ENCODE data around the gene APOBR.

APOBR gene

DNA sequence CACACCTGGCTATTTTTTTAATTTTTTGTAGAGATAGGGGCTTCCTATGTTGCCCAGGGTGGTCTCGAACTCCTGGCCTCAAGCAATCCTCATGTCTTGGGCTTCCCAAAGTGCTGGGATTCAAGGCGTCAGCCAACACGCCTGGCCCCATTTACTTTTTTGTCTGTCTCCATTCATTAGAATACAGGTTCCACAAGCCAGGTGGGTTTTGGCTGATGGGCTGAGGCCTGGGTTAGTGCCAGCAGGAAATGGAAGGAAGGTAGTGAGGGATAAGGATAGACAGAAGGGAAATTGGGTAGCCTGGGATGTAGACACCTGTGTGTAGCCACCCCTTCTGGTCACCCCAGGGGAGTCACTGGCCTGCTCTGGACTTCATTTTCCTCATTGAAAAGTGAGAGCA is 16.6 kb downstream of the APOBR start:
- DNase-seq (ENCODE audit: insufficient read length, low spot score), result no peak
- FAIRE-seq, result no peak
- TF ChIP-seq POLR2AphosphoS5 (IDR thresholded peaks at IDR 0.05; ENCODE audit: low read depth, low read length), result no peak
- no peak for TF ChIP-seq TAF1 (IDR thresholded peaks at IDR 0.05; ENCODE audit: low read depth, low read length)
- TF ChIP-seq POLR2A (IDR thresholded peaks at IDR 0.05; ENCODE audit: low read depth, low read length), result no peak
- TF ChIP-seq SPI1 (IDR thresholded peaks at IDR 0.05; ENCODE audit: low read depth, low read length), result no peak
- no peak for TF ChIP-seq POU2F2 (IDR thresholded peaks at IDR 0.05; ENCODE audit: low read depth, low read length)
- no peak for TF ChIP-seq PAX5 (IDR thresholded peaks at IDR 0.05; ENCODE audit: insufficient read depth, low read length, severe bottlenecking)

DNA sequence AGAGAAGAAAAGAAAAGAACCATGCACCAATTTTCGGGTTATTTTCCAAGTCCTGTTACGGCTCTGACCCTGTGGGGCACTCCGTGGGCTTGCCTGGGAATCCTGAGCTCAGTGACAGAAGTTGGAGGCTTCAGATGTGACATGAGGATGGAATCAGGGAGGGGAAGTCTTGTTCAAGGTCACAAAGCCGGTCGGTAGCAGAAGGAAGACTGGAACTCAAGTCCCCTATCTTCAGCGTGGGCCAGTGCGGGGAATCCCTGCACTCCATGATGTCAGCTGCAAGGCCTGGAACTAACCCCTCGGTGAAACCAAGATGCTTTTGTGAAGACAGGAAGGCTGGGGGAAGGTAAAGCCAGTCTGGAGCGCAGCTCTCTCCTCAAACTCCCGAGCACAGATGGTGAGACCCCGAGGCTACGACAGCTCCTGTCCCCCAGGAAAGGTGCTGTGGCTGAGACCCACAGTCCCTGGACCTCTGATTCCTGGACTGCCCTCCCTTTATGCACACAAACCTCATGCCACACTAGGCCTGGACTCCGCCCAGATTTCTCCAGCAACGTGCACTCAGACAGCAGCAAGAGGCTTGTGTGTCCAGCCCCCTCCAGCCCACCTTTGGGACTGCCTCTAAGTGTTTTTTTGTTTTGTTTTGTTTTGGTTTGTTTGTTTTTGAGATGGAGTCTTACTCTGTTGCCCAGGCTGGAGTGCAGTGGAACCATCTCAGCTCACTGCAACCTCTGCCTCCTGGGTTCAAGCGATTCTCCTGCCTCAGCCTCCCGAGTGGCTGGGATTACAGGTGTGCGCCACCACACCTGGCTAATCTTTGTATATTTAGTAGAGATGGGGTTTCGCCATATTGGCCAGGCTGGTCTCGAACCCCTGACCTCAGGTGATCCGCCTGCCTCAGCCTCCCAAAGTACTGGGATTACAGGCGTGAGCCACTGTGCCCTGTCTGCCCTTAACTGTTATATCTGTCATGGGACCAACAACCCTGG is 17.7 kb downstream of the APOBR start:
- TF ChIP-seq TAF1 (IDR thresholded peaks at IDR 0.05; ENCODE audit: low read depth, low read length), result no peak
- TF ChIP-seq POU2F2 (IDR thresholded peaks at IDR 0.05; ENCODE audit: low read depth, low read length), result no peak
- no peak for TF ChIP-seq POLR2A (IDR thresholded peaks at IDR 0.05; ENCODE audit: low read depth, low read length)
- no peak for TF ChIP-seq SPI1 (IDR thresholded peaks at IDR 0.05; ENCODE audit: low read depth, low read length)
- no peak for TF ChIP-seq PAX5 (IDR thresholded peaks at IDR 0.05; ENCODE audit: insufficient read depth, low read length, severe bottlenecking)
- no peak for TF ChIP-seq POLR2AphosphoS5 (IDR thresholded peaks at IDR 0.05; ENCODE audit: low read depth, low read length)
- no peak for DNase-seq (ENCODE audit: insufficient read length, low spot score)
- no peak for FAIRE-seq

DNA sequence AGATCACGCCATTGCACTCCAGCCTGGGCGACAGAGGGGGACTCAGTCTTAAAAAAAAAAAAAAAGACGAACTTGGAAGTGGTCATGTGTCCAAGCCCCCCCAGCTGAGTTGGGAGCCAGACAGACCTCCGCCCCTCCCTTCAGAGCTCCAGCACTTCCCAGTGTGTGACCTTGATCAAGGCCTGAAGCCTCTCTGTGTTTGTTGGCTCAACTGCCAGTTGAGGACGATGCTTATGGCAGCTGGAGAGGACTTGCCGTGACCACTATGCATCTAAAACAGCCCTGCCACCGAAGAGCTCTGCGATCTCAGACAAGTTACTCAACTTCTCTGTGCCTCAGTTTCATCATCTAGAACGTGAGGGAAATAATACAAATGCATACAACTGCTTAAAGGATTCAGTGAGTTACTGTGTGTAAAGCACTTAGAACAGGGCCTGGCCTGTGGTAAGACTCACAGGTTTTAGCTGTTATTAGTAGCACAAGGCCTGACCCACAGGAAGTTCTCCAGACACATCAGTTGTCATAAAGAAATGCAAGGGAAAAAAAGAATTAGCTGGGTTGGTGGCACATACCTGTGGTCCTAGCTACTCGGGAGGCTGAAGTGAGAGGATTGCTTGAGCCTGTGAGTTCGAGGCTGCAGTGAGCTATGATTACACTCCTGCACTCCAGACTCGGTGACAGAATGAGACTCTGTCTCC is 19.2 kb downstream of the APOBR start:
- FAIRE-seq, result no peak
- TF ChIP-seq TAF1 (IDR thresholded peaks at IDR 0.05; ENCODE audit: low read depth, low read length) (no peak), POLR2AphosphoS5 (IDR thresholded peaks at IDR 0.05; ENCODE audit: low read depth, low read length) (no peak), PAX5 (IDR thresholded peaks at IDR 0.05; ENCODE audit: insufficient read depth, low read length, severe bottlenecking) (no peak), SPI1 (IDR thresholded peaks at IDR 0.05; ENCODE audit: low read depth, low read length) (no peak), POLR2A (IDR thresholded peaks at IDR 0.05; ENCODE audit: low read depth, low read length) (no peak), POU2F2 (IDR thresholded peaks at IDR 0.05; ENCODE audit: low read depth, low read length) (no peak)
- no peak for DNase-seq (ENCODE audit: insufficient read length, low spot score)

DNA sequence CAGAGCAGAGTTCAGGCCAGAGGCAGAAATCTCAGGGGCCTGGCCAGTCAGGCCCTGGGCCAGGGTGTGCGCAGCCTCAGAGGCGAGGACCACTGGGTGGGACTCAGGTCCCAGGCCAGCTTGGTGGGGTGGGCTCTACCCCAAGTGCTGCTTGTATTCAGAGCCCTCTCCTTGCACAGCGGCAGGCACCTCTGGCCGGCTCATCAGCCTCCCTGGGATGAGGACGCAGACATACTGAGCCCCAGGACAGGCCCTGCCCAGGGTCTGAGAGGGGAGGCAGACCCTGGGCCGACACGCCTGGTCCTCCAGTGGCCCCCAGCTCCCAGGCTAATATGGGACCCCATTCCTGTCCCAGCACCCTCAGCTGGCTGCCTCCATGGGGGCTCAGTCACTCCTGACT is 19.8 kb downstream of the APOBR start:
- no peak for TF ChIP-seq SPI1 (IDR thresholded peaks at IDR 0.05; ENCODE audit: low read depth, low read length)
- TF ChIP-seq PAX5 (IDR thresholded peaks at IDR 0.05; ENCODE audit: insufficient read depth, low read length, severe bottlenecking), result no peak
- no peak for TF ChIP-seq TAF1 (IDR thresholded peaks at IDR 0.05; ENCODE audit: low read depth, low read length)
- no peak for TF ChIP-seq POLR2AphosphoS5 (IDR thresholded peaks at IDR 0.05; ENCODE audit: low read depth, low read length)
- no peak for TF ChIP-seq POLR2A (IDR thresholded peaks at IDR 0.05; ENCODE audit: low read depth, low read length)
- TF ChIP-seq POU2F2 (IDR thresholded peaks at IDR 0.05; ENCODE audit: low read depth, low read length), result no peak
- no peak for DNase-seq (ENCODE audit: insufficient read length, low spot score)
- FAIRE-seq, result no peak

DNA sequence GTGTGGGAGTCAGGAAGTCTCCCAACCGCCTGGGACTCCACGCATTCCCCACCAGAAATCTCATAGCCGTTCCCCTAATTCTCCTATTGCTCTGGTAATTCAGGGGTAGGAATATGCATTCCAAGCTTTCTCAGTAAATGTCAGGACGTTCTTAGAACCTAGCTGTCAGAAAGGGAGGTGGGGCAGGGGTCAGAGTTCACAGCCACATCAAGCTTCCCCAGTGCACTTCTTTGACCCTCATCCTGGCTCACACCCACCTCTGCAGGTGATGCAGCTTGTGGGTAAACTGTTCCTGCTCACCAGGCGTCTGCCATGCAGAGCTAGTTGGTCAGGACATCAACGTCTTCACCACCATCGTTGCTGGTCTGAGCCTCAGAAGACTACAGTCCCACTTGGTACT is 26.2 kb downstream of the APOBR start:
- DNase-seq (ENCODE audit: insufficient read length, low spot score), result no peak
- no peak for FAIRE-seq
- TF ChIP-seq POU2F2 (IDR thresholded peaks at IDR 0.05; ENCODE audit: low read depth, low read length) (no peak), POLR2AphosphoS5 (IDR thresholded peaks at IDR 0.05; ENCODE audit: low read depth, low read length) (no peak), SPI1 (IDR thresholded peaks at IDR 0.05; ENCODE audit: low read depth, low read length) (no peak), TAF1 (IDR thresholded peaks at IDR 0.05; ENCODE audit: low read depth, low read length) (no peak), POLR2A (IDR thresholded peaks at IDR 0.05; ENCODE audit: low read depth, low read length) (no peak), PAX5 (IDR thresholded peaks at IDR 0.05; ENCODE audit: insufficient read depth, low read length, severe bottlenecking) (no peak)

DNA sequence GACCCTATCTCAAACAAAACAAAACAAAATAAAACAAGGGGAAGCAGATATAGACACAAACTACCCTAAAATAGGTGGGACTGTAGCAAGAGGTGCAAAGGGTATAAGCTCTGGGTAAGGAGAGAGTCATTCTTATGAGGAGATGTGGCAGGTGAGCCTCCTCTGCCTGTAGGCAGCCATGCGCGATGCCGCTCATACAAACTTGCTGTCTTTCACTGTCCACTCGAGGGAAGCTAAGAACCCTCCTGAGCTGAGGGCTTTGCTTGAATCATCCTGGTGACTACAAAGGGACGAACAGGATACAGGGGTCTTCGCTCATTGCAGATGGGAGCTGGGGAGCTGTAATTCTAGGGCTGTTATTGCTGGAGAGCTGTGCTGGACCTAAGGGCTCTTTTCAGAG is 27.0 kb downstream of the APOBR start:
- DNase-seq (ENCODE audit: insufficient read length, low spot score) (no peak), FAIRE-seq (no peak)
- TF ChIP-seq POU2F2 (IDR thresholded peaks at IDR 0.05; ENCODE audit: low read depth, low read length) (no peak), PAX5 (IDR thresholded peaks at IDR 0.05; ENCODE audit: insufficient read depth, low read length, severe bottlenecking) (no peak), SPI1 (IDR thresholded peaks at IDR 0.05; ENCODE audit: low read depth, low read length) (no peak), POLR2AphosphoS5 (IDR thresholded peaks at IDR 0.05; ENCODE audit: low read depth, low read length) (no peak)

DNA sequence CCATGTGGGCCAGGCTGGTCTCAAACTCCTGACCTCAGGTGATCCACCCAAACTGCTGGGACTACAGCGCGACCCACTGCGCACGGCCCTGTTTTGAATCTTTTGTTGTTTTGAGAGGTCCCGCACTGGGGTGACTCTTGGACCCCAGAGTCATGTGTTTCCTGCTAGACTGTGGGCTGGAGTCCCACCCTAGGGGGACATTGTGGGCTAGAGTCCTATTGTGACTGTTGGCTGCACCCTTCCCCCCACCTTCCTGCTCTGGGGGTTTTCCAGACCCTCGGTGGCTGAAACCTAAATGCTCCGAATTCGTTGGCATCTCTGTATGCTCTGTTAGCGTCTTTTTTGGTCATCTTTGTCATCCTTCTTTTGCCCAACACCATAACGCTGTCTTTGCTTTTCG is 28.3 kb downstream of the APOBR start:
- FAIRE-seq (no peak), DNase-seq (ENCODE audit: insufficient read length, low spot score) (no peak)
- TF ChIP-seq SPI1 (IDR thresholded peaks at IDR 0.05; ENCODE audit: low read depth, low read length) (no peak), POLR2AphosphoS5 (IDR thresholded peaks at IDR 0.05; ENCODE audit: low read depth, low read length) (no peak), POLR2A (IDR thresholded peaks at IDR 0.05; ENCODE audit: low read depth, low read length) (no peak), POU2F2 (IDR thresholded peaks at IDR 0.05; ENCODE audit: low read depth, low read length) (no peak), TAF1 (IDR thresholded peaks at IDR 0.05; ENCODE audit: low read depth, low read length) (no peak), PAX5 (IDR thresholded peaks at IDR 0.05; ENCODE audit: insufficient read depth, low read length, severe bottlenecking) (no peak)

DNA sequence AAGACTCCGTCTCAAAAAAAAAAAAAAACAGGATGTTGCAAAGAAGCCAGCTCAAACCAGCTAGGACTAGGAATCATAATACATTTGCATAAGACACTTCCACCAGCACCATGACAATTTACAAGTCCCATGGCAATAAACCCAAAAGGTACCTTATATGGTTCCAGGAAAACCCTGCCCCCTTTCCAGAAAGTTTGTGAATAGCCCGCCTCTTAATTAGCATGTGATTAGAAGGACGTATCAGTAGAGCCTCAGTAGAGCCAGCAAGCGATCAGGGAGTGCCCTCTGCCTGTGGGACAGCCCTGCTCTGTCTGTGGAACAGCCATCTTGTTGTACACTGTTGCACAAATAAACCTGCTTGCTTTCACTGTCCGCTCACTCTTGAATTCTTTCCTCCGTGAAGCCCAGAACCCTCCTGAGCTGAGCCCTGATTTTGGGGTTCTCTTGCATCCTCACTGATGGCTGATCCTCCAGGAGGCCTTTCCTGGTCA is 30.3 kb downstream of the APOBR start:
- DNase-seq (ENCODE audit: insufficient read length, low spot score), result no peak

More for the DNA sequence above, 30.3 kb downstream of the APOBR start:
- TF ChIP-seq POU2F2 (IDR thresholded peaks at IDR 0.05; ENCODE audit: low read depth, low read length) (no peak), SPI1 (IDR thresholded peaks at IDR 0.05; ENCODE audit: low read depth, low read length) (no peak), POLR2AphosphoS5 (IDR thresholded peaks at IDR 0.05; ENCODE audit: low read depth, low read length) (no peak), TAF1 (IDR thresholded peaks at IDR 0.05; ENCODE audit: low read depth, low read length) (no peak), PAX5 (IDR thresholded peaks at IDR 0.05; ENCODE audit: insufficient read depth, low read length, severe bottlenecking) (no peak), POLR2A (IDR thresholded peaks at IDR 0.05; ENCODE audit: low read depth, low read length) (no peak)
- FAIRE-seq, result no peak
